Activated T-helper 17 cell treated with anti-CD3 and anti-CD28 coated beads, Interleukin-2, amount 50 U/mL, for 72 hours (primary cell): ENCODE results near the gene KIAA0319L. TPM values are rescaled to one million over a fixed set of nuclear protein-coding genes. Genes with fewer than 3 reads are reported as not detected.

Source experiments
- ATAC-seq: fragments of 150-1000 bp; cut with Tn5 transposase; replicated peaks from 2 replicates; pipeline ENCODE4 v1.10.0; 2021; ENCODE audit warnings: mild to moderate bottlenecking, moderate library complexity
- H3K27ac Mint-ChIP-seq: one replicate; pipeline ENCODE4 v1.8.0; 2022; ENCODE audit warnings: mixed read lengths
- H3K27me3 Mint-ChIP-seq: one replicate; pipeline ENCODE4 v1.8.0; 2022; ENCODE audit warnings: mixed read lengths
- H3K36me3 Mint-ChIP-seq: one replicate; pipeline ENCODE4 v1.8.0; 2022; ENCODE audit warnings: low read depth, mild to moderate bottlenecking, mixed read lengths
- H3K4me1 Mint-ChIP-seq: one replicate; pipeline ENCODE4 v1.8.0; 2022; ENCODE audit warnings: mixed read lengths
- H3K4me3 Mint-ChIP-seq: one replicate; pipeline ENCODE4 v1.8.0; 2022; ENCODE audit warnings: mild to moderate bottlenecking, mixed read lengths
- H3K9me3 Mint-ChIP-seq: one replicate; pipeline ENCODE4 v1.8.0; 2022; ENCODE audit warnings: mixed read lengths
- total RNA-seq, 2 donors: library from RNA; stranded (reverse); gene quantifications; one replicate each; pipeline ENCODE4 v1.2.3, GENCODE V29; 2022

Gene KIAA0319L
- total RNA-seq, 2 donors from 2014 or later, result 45.8 to 98.2 TPM

GRCh38 chr1:35428360-35428759, 128.8 kb downstream of the KIAA0319L start:
- Mint-ChIP-seq H3K4me3 (no peak overlapping the region), H3K4me1 (peaks cover 27% of the 10 kb centered on the region), H3K27ac (peak overlapping the region; percentile 76), H3K9me3 (peaks cover 4% of the 10 kb centered on the region), H3K27me3 (no peaks in the 10 kb centered on the region), H3K36me3 (peaks cover 24% of the 10 kb centered on the region)
- ATAC-seq, result no peak

- H3K9me3 Mint-ChIP-seq, result no peaks in the 10 kb centered on the region
These were observed 131.1 kb downstream of the KIAA0319L start for GRCh38 chr1:35426097-35426586.

GRCh38 chr1:35408925-35409324, 148.3 kb downstream of the KIAA0319L start:
- Mint-ChIP-seq H3K27me3 (no peaks in the 10 kb centered on the region), H3K9me3 (no peaks in the 10 kb centered on the region), H3K4me1 (peaks cover 3% of the 10 kb centered on the region), H3K36me3 (peaks cover 72% of the 10 kb centered on the region), H3K27ac (no peak overlapping the region), H3K4me3 (no peak overlapping the region)
- no peak for ATAC-seq

More at GRCh38 chr1:35426097-35426586, 131.1 kb downstream of the KIAA0319L start:
- Mint-ChIP-seq H3K27me3 (no peaks in the 10 kb centered on the region), H3K36me3 (peaks cover 18% of the 10 kb centered on the region), H3K4me3 (no peak overlapping the region), H3K4me1 (peaks cover 12% of the 10 kb centered on the region), H3K27ac (peak overlapping the region; percentile 74)
- ATAC-seq, result no peak

GRCh38 chr1:35407743-35408142, 149.5 kb downstream of the KIAA0319L start:
- no peaks in the 10 kb centered on the region for H3K27me3 Mint-ChIP-seq
- ATAC-seq, result no peak
- peaks cover 70% of the 10 kb centered on the region for H3K36me3 Mint-ChIP-seq
- H3K27ac Mint-ChIP-seq, result no peak overlapping the region
- H3K9me3 Mint-ChIP-seq, result no peaks in the 10 kb centered on the region
- no peak overlapping the region for H3K4me3 Mint-ChIP-seq
- peaks cover 3% of the 10 kb centered on the region for H3K4me1 Mint-ChIP-seq

GRCh38 chr1:35406103-35406502, 151.1 kb downstream of the KIAA0319L start:
- ATAC-seq, result no peak
- H3K4me1 Mint-ChIP-seq, result peaks cover 3% of the 10 kb centered on the region
- no peak overlapping the region for H3K4me3 Mint-ChIP-seq
- peaks cover 74% of the 10 kb centered on the region for H3K36me3 Mint-ChIP-seq
- no peak overlapping the region for H3K27ac Mint-ChIP-seq
- H3K9me3 Mint-ChIP-seq, result no peaks in the 10 kb centered on the region
- no peaks in the 10 kb centered on the region for H3K27me3 Mint-ChIP-seq

GRCh38 chr1:35401049-35401448, 156.2 kb downstream of the KIAA0319L start:
- Mint-ChIP-seq H3K4me1 (no peaks in the 10 kb centered on the region), H3K9me3 (no peaks in the 10 kb centered on the region), H3K27me3 (no peaks in the 10 kb centered on the region), H3K27ac (no peak overlapping the region), H3K36me3 (peaks cover 72% of the 10 kb centered on the region), H3K4me3 (no peak overlapping the region)
- no peak for ATAC-seq

- H3K9me3 Mint-ChIP-seq, result no peaks in the 10 kb centered on the region
- peak overlapping the region; percentile 37 for H3K27ac Mint-ChIP-seq
- ATAC-seq, result peak; percentile 87
- no peaks in the 10 kb centered on the region for H3K27me3 Mint-ChIP-seq
- H3K4me1 Mint-ChIP-seq, result no peaks in the 10 kb centered on the region
- peaks cover 77% of the 10 kb centered on the region for H3K36me3 Mint-ChIP-seq
- H3K4me3 Mint-ChIP-seq, result no peak overlapping the region
These were observed 158.5 kb downstream of the KIAA0319L start for GRCh38 chr1:35398739-35399138.

GRCh38 chr1:35394386-35394785, 162.8 kb downstream of the KIAA0319L start:
- no peaks in the 10 kb centered on the region for H3K27me3 Mint-ChIP-seq
- H3K27ac Mint-ChIP-seq, result no peak overlapping the region
- ATAC-seq, result no peak

GRCh38 chr1:35390600-35391494, 166.4 kb downstream of the KIAA0319L start:
- Mint-ChIP-seq H3K4me1 (no peaks in the 10 kb centered on the region), H3K36me3 (peaks cover 77% of the 10 kb centered on the region), H3K27ac (no peak overlapping the region), H3K27me3 (no peaks in the 10 kb centered on the region), H3K4me3 (no peak overlapping the region), H3K9me3 (no peaks in the 10 kb centered on the region)
- no peak for ATAC-seq

More at GRCh38 chr1:35394386-35394785, 162.8 kb downstream of the KIAA0319L start:
- Mint-ChIP-seq H3K36me3 (peaks cover 82% of the 10 kb centered on the region), H3K9me3 (no peaks in the 10 kb centered on the region), H3K4me1 (no peaks in the 10 kb centered on the region), H3K4me3 (no peak overlapping the region)

- H3K36me3 Mint-ChIP-seq, result peaks cover 56% of the 10 kb centered on the region
- ATAC-seq, result no peak
- H3K27me3 Mint-ChIP-seq, result no peaks in the 10 kb centered on the region
- H3K27ac Mint-ChIP-seq, result no peak overlapping the region
- H3K4me3 Mint-ChIP-seq, result no peak overlapping the region
- H3K4me1 Mint-ChIP-seq, result no peaks in the 10 kb centered on the region
- no peaks in the 10 kb centered on the region for H3K9me3 Mint-ChIP-seq
These were observed 170.2 kb downstream of the KIAA0319L start for GRCh38 chr1:35386959-35387358.

GRCh38 chr1:35386290-35386689, 170.9 kb downstream of the KIAA0319L start:
- H3K27me3 Mint-ChIP-seq, result no peaks in the 10 kb centered on the region
- H3K4me3 Mint-ChIP-seq, result no peak overlapping the region
- H3K27ac Mint-ChIP-seq, result no peak overlapping the region
- ATAC-seq, result no peak
- H3K36me3 Mint-ChIP-seq, result peaks cover 54% of the 10 kb centered on the region
- no peaks in the 10 kb centered on the region for H3K9me3 Mint-ChIP-seq
- no peaks in the 10 kb centered on the region for H3K4me1 Mint-ChIP-seq

Other genes starting within 250 kb of the KIAA0319L start
- 10 to 100 TPM; 37.1 to 42.4 TPM for gene NCDN, start 396 bp upstream of the KIAA0319L start, total RNA-seq
- gene TFAP2E, start 15.9 kb upstream of the KIAA0319L start, total RNA-seq, result 1 to 10 TPM in 1 of 2 donors, under 1 TPM in 1; 0.97 to 4.5 TPM
- gene PSMB2, start 84.1 kb upstream of the KIAA0319L start, total RNA-seq, result 100 to 1,000 TPM in 1 of 2 donors, 10 to 100 TPM in 1; 60.5 to 102 TPM
- 10 to 100 TPM; 11.5 to 21.1 TPM for gene C1orf216, start 161.5 kb upstream of the KIAA0319L start, total RNA-seq
- 10 to 100 TPM; 27.2 to 70.7 TPM for gene CLSPN, start 212.6 kb upstream of the KIAA0319L start, total RNA-seq